ENCODE results near the gene FAM24B. TPM values are rescaled to one million over a fixed set of nuclear protein-coding genes. Genes with fewer than 3 reads are reported as not detected.

The FAM24B gene
- total RNA-seq, 3 donors from 2014 or later, result 2.6 to 4.9 (median 4.7) TPM

DNA sequence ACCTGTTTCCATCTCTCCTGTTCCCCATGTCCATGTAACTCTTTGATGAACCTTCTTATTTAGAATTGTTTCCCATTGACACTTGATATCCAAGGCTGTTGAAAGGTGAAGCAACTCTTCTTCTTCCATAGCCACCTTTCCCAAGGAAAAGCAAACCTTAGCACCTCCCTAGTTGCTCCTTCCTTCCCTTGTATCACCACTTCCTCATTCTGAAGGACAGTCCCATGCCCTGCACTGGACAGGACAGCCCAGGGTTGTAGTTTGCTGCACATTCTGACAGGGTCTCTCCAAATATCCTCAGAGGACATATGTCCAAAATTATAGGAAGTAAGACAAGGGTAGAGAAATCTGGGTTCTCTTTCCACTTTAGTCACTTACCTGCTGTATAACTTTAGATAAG is 39.9 kb downstream of the FAM24B start:
- H3K4me1 ChIP-seq (ENCODE audit: low read depth), result no peaks in the 10 kb centered on the region
- no peak for DNase-seq
- intact Hi-C loops (cut with DNase I, micrococcal nuclease), result no loop called here
- no peaks in the 10 kb centered on the region for H3K9me3 ChIP-seq
- ATAC-seq, result no peak
- TF ChIP-seq, protein P1, sequence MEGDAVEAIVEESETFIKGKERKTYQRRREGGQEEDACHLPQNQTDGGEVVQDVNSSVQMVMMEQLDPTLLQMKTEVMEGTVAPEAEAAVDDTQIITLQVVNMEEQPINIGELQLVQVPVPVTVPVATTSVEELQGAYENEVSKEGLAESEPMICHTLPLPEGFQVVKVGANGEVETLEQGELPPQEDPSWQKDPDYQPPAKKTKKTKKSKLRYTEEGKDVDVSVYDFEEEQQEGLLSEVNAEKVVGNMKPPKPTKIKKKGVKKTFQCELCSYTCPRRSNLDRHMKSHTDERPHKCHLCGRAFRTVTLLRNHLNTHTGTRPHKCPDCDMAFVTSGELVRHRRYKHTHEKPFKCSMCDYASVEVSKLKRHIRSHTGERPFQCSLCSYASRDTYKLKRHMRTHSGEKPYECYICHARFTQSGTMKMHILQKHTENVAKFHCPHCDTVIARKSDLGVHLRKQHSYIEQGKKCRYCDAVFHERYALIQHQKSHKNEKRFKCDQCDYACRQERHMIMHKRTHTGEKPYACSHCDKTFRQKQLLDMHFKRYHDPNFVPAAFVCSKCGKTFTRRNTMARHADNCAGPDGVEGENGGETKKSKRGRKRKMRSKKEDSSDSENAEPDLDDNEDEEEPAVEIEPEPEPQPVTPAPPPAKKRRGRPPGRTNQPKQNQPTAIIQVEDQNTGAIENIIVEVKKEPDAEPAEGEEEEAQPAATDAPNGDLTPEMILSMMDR (IDR thresholded peaks at IDR 0.05), result no peak
- no peak overlapping the region for H3K4me3 ChIP-seq
- H3K36me3 ChIP-seq (ENCODE audit: low read depth), result no peaks in the 10 kb centered on the region

DNA sequence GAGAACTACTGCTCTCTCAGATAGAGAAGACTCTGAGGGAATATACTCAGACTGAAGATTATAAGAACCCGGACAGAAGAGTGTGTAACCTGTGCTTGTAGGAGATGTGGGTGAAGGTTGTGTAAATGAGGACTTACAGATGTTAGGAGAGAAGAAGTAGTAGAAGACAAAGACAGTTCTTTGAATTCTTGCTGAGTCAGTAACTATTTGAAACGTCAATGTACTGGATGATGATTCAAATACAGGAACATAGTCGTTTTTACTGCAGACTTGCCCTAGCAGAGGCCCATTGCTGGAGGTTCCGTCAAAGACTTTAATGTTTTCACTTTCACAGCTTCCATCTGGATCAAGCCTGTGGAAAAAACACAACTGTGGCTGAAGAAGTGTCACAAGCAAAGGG is 40.5 kb downstream of the FAM24B start:
- no peaks in the 10 kb centered on the region for H3K36me3 ChIP-seq (ENCODE audit: low read depth)
- no peak for ATAC-seq
- TF ChIP-seq, protein P1 (IDR thresholded peaks at IDR 0.05), result no peak

DNA sequence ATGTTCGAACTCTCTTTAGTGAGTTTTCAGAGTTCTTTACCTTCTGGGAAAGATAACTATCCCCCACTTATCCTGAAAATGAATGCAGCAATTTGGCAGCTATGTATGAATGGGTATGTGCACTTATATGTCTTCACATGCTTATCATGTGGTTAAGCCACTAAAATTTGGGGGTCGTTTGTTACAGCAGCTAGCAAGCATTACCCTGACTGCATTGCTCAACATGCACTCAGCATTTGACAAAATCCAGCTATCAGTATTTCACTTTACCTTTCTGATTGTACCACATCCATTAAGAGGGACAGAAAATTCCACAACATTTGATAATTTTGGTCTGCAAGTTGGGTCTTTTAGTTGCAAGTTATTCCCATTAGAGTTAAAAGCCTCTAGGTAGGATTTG is 43.5 kb downstream of the FAM24B start:
- TF ChIP-seq, protein P1 (IDR thresholded peaks at IDR 0.05), result no peak
- ATAC-seq (no peak), DNase-seq (no peak)
- intact Hi-C loops (cut with DNase I, micrococcal nuclease), result no loop called here
- Histone ChIP-seq H3K4me3 (no peak overlapping the region), H3K4me1 (ENCODE audit: low read depth) (no peaks in the 10 kb centered on the region), H3K36me3 (ENCODE audit: low read depth) (no peaks in the 10 kb centered on the region), H3K9me3 (no peaks in the 10 kb centered on the region)

More for the DNA sequence above, 40.5 kb downstream of the FAM24B start:
- Histone ChIP-seq H3K4me3 (no peak overlapping the region), H3K4me1 (ENCODE audit: low read depth) (no peaks in the 10 kb centered on the region), H3K9me3 (no peaks in the 10 kb centered on the region)
- intact Hi-C loops (cut with DNase I, micrococcal nuclease), result no loop called here
- no peak for DNase-seq

DNA sequence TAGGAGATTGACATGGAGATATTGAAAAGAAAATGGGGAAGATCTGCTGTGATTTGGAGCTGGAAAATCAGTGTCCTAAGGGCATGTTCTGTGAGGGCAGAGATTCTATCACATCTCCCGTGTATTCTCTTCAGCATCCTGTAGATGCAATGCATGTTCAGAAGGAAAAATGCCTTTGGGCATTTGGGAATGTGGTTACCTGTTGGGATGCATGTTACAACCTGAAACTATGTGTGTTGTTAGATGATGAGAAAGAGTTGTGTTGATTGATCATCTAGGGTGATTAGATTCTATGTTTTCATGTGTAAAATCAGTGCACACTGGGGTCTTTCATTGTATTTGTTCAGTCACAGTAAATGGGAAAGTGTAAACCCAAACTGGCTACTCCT is 48.4 kb downstream of the FAM24B start:
- ATAC-seq (no peak), DNase-seq (no peak)
- TF ChIP-seq, protein P1 (IDR thresholded peaks at IDR 0.05), result no peak
- Histone ChIP-seq H3K9me3 (no peaks in the 10 kb centered on the region), H3K4me3 (no peak overlapping the region), H3K36me3 (ENCODE audit: low read depth) (no peaks in the 10 kb centered on the region), H3K4me1 (ENCODE audit: low read depth) (no peaks in the 10 kb centered on the region)
- intact Hi-C loops (cut with DNase I, micrococcal nuclease), result no loop called here

DNA sequence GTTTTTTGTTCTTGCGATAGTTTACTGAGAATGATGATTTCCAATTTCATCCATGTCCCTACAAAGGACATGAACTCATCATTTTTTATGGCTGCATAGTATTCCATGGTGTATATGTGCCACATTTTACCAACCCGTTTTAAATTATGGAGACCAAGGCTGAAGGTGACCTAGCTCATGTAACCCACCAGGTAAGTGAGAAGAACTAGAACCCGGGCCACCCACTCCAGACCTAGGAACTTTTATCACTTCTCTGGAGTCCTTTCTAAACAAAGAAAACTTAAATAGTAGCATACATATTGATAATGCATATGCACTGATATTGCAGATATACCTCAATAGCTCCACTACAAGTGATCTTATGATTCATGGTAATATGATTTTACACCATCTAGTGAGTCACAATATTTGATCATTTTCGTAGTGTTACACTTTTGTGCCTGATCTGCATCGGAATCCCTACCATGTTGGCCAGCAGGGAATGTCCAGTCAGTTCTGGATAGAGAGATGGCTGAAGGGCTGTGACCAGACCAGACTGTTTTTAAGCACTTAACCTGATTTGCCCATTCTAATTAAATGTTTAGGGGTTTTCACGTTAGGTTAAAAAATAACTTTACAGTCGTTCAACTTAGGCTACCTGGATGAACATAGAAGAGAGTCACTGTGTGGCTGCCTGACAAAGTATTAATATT is 49.0 kb downstream of the FAM24B start:
- no peak for ATAC-seq
- Histone ChIP-seq H3K9me3 (no peaks in the 10 kb centered on the region), H3K4me1 (ENCODE audit: low read depth) (no peaks in the 10 kb centered on the region), H3K36me3 (ENCODE audit: low read depth) (no peaks in the 10 kb centered on the region), H3K4me3 (no peak overlapping the region)
- TF ChIP-seq, protein P1 (IDR thresholded peaks at IDR 0.05), result no peak
- DNase-seq, result no peak
- intact Hi-C loops (cut with DNase I, micrococcal nuclease), result no loop called here

DNA sequence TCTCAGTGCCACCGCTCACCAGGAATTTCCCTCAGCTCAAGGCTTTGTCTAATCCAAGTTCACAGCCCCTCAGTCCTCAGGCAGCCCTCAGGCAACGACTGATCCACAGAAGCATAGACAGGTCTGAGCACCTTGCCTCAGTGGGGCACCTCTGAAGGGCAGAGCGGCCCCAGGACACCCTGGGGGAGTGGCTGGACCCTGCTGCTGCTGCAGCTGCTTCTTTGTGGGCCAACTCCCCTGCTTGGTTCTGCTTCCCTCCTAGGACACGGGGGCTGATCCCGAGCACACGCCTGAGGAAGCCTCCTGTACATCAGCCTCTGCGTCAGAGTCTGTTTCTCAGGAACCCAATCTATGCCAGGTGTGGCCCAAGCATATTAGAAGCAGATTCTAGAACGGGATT is 49.9 kb downstream of the FAM24B start:
- intact Hi-C loops (cut with DNase I, micrococcal nuclease), result no loop called here

More for the DNA sequence above, 49.9 kb downstream of the FAM24B start:
- ATAC-seq (no peak), DNase-seq (no peak)
- H3K4me1 ChIP-seq (ENCODE audit: low read depth), result no peaks in the 10 kb centered on the region
- no peaks in the 10 kb centered on the region for H3K9me3 ChIP-seq
- no peaks in the 10 kb centered on the region for H3K36me3 ChIP-seq (ENCODE audit: low read depth)
- TF ChIP-seq, protein P1 (IDR thresholded peaks at IDR 0.05), result no peak
- H3K4me3 ChIP-seq, result no peak overlapping the region

Measured in mucosa of descending colon (tissue), 3 donors.